ENCODE measurements around the gene ZNF189.
A peak's percentile ranks its signal among the peaks of the same experiment; 100 is the strongest.

The ZNF189 gene

GRCh38 chr9:101365181-101365580 lies 33.5 kb upstream of the ZNF189 start:
- no peaks in the 10 kb centered on the region for H3K9me3 Mint-ChIP-seq
- no peaks in the 10 kb centered on the region for H3K36me3 Mint-ChIP-seq (ENCODE audit: low read depth)
- TF ChIP-seq CTCF (IDR thresholded peaks at IDR 0.05; ENCODE audit: unreplicated experiment in 3 of 3), result no peak
- peaks cover 7% of the 10 kb centered on the region for H3K4me1 Mint-ChIP-seq
- no peak overlapping the region for H3K27ac Mint-ChIP-seq
- H3K4me3 Mint-ChIP-seq, result no peak overlapping the region
- no peaks in the 10 kb centered on the region for H3K27me3 Mint-ChIP-seq (ENCODE audit: low read depth)

DNA sequence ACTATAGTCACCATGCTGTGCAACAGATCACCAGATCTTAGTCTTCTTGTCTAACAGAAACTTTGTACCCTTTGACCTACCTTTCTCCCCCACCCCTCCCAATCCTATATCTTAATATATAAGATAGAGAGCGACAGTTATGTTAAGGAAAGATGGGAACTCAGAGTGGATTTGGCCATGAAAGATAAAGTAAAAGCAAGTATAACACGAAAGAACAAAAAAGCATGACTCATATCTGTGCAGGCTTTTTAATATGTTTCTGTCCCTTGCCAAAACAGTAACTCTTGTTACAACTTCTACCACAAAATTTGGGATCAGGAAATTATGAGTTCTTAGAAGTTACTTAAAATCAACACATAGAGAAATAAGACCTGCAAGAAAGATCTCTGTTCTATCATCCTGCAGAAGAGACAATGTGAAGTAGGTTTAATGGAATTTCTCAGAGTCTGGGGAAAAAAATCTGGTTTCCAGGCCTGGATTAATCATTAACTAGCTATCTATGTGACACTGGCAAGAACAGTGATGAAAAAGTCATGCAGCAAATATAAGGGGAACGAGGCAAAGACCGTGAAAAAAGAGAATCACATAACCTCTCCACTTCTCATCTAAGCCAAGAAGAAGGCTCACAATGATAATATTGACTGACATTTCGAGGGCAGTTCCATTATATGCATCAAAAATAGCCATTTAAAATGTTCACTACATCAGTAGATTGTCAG lies 32.5 kb upstream of the ZNF189 start:
- peak overlapping the region; percentile 16 to 47 (median 27) for H3K27ac Mint-ChIP-seq
- no peaks in the 10 kb centered on the region for H3K36me3 Mint-ChIP-seq (ENCODE audit: low read depth)
- peaks cover 7% of the 10 kb centered on the region for H3K4me1 Mint-ChIP-seq
- no peak for TF ChIP-seq CTCF (IDR thresholded peaks at IDR 0.05; ENCODE audit: unreplicated experiment in 3 of 3)
- no peak overlapping the region for H3K4me3 Mint-ChIP-seq
- H3K9me3 Mint-ChIP-seq, result no peaks in the 10 kb centered on the region
- no peaks in the 10 kb centered on the region for H3K27me3 Mint-ChIP-seq (ENCODE audit: low read depth)

DNA sequence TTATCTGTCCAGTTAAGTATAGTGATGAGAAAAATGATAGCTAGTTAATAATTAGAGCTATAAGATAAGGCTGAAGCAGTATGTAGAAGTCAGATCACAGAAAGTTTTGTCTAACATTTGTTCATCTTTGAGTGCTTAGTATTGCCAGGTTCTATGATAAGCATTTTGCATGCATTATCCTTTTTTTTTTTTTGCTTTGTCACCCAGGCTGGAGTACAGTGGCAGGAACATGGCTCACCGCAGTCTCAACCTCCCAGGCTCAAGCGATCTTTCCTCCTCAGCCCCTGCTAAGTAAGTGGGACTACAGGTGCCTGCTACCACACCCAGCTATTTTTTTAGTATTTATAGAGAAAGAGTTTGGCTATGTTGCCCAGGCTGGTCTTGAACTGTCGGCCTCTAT lies 31.3 kb upstream of the ZNF189 start:
- peaks cover 7% of the 10 kb centered on the region for H3K4me1 Mint-ChIP-seq
- H3K36me3 Mint-ChIP-seq (ENCODE audit: low read depth), result no peaks in the 10 kb centered on the region
- H3K27ac Mint-ChIP-seq, result no peak overlapping the region
- TF ChIP-seq CTCF (IDR thresholded peaks at IDR 0.05; ENCODE audit: unreplicated experiment in 3 of 3), result no peak
- H3K27me3 Mint-ChIP-seq (ENCODE audit: low read depth), result no peaks in the 10 kb centered on the region
- no peaks in the 10 kb centered on the region for H3K9me3 Mint-ChIP-seq
- H3K4me3 Mint-ChIP-seq, result no peak overlapping the region

DNA sequence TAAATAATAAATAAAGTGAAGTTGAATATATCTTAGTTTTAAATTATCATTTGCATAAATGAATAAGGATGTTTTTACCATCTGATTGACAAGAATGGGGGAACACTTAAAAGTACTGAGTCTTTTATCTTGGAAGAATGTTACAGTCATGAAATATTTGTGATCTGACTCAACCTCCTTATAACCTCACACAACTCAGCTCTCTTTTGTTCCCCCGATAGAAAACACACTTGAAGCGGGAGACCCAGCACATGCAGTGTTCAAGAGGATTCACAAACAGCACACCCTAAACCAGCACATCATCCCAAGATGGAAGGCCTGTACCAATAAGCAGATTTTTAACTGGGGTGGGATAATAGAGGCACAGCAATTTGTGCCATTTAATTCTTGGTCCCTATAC lies 29.4 kb upstream of the ZNF189 start:
- no peak for TF ChIP-seq CTCF (IDR thresholded peaks at IDR 0.05; ENCODE audit: unreplicated experiment in 3 of 3)
- no peaks in the 10 kb centered on the region for H3K27me3 Mint-ChIP-seq (ENCODE audit: low read depth)
- peaks cover 18% of the 10 kb centered on the region for H3K4me1 Mint-ChIP-seq
- H3K4me3 Mint-ChIP-seq, result no peak overlapping the region
- no peak overlapping the region for H3K27ac Mint-ChIP-seq
- no peaks in the 10 kb centered on the region for H3K36me3 Mint-ChIP-seq (ENCODE audit: low read depth)
- no peaks in the 10 kb centered on the region for H3K9me3 Mint-ChIP-seq

DNA sequence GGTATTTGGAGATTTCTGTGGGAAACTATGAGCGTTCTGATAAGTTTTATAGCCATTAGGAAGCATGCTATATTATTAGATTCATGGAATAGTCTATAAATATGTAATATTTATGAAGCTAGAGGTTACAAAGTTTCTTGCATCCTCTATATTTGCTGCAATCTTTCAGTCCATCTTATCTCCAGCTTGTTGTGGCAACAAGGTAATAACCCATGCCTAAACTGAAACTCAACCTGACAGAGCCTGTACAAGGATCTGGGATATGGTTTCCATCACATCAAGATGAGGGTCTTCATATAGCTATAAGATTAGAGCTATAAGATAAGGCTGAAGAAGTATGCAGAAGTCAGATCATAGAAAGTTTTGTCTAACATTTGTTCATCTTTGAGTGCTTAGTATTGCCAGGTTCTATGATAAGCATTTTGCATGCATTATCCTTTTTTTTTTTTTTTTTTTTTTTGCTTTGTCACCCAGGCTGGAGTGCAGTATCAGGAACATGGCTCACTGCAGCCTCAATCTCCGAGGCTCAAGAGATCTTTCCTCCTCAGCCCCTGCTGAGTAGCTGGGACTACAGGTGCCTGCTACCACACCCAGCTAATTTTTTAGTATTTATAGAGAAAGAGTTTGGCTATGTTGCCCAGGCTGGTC lies 28.6 kb upstream of the ZNF189 start:
- H3K4me3 Mint-ChIP-seq, result no peak overlapping the region
- no peak for TF ChIP-seq CTCF (IDR thresholded peaks at IDR 0.05; ENCODE audit: unreplicated experiment in 3 of 3)
- H3K36me3 Mint-ChIP-seq (ENCODE audit: low read depth), result no peaks in the 10 kb centered on the region

GRCh38 chr9:101371813-101372212 lies 26.8 kb upstream of the ZNF189 start:
- no peaks in the 10 kb centered on the region for H3K27me3 Mint-ChIP-seq (ENCODE audit: low read depth)
- no peak overlapping the region for H3K4me3 Mint-ChIP-seq
- no peak overlapping the region for H3K27ac Mint-ChIP-seq
- no peaks in the 10 kb centered on the region for H3K36me3 Mint-ChIP-seq (ENCODE audit: low read depth)
- TF ChIP-seq CTCF (IDR thresholded peaks at IDR 0.05; ENCODE audit: unreplicated experiment in 3 of 3), result no peak
- H3K9me3 Mint-ChIP-seq, result peaks cover 5% of the 10 kb centered on the region
- H3K4me1 Mint-ChIP-seq, result peaks cover 20% of the 10 kb centered on the region

More for the DNA sequence above, 28.6 kb upstream of the ZNF189 start:
- Mint-ChIP-seq H3K27ac (no peak overlapping the region), H3K9me3 (no peaks in the 10 kb centered on the region), H3K4me1 (peaks cover 18% of the 10 kb centered on the region), H3K27me3 (ENCODE audit: low read depth) (no peaks in the 10 kb centered on the region)
